Uterus (tissue), 4 donors: ENCODE results near the gene EYA3. TPM values are rescaled to one million over a fixed set of nuclear protein-coding genes. Genes with fewer than 3 reads are reported as not detected.

Source experiments
- DNase-seq, 2 donors: peaks; one replicate each; pipeline ENCODE4 v3.0.0-alpha.2; 2019 to 2020
- H3K27ac ChIP-seq, 2 donors: fragments of 200-600 bp; sonication (generic); 1 replicate in 1 of 2; 2 replicates in 1 of 2; pipeline ENCODE4 v1.5.1; 2016 to 2018
- H3K27me3 ChIP-seq, 2 donors: fragments of 200-600 bp; sonication (generic); one replicate each; pipeline ENCODE4 v1.5.1; 2018 to 2019; ENCODE audit warnings: control low read depth in 1 of 2
- H3K36me3 ChIP-seq, 2 donors: fragments of 200-600 bp; sonication (generic); one replicate each; pipeline ENCODE4 v1.5.1; 2019; ENCODE audit warnings: control low read depth in 1 of 2
- H3K4me1 ChIP-seq, 2 donors: fragments of 200-600 bp; sonication (generic); one replicate each; pipeline ENCODE4 v1.5.1; 2018 to 2019; ENCODE audit warnings: control low read depth in 1 of 2
- H3K4me3 ChIP-seq, 2 donors: fragments of 200-600 bp; sonication (generic); 1 replicate in 1 of 2; 2 replicates in 1 of 2; pipeline ENCODE4 v1.5.1; 2018 to 2019; ENCODE audit warnings: mild to moderate bottlenecking in 1 of 2
- H3K9me3 ChIP-seq, 2 donors: fragments of 200-600 bp; sonication (generic); one replicate each; pipeline ENCODE4 v1.5.1; 2019; ENCODE audit warnings: control low read depth in 1 of 2
- POLR2A ChIP-seq, 2 donors: fragments of 450-650 bp; IDR thresholded peaks; one replicate each; pipeline ENCODE4 v1.6.1; 2016; ENCODE audit warnings: antibody characterized with exemption in 2 of 2, mild to moderate bottlenecking in 1 of 2, moderate library complexity in 1 of 2
- intact Hi-C: fragments of 100-400 bp; cut with DNase I; formaldehyde crosslinking; loops from one replicate; pipeline ENCODE4 v1.15.1; 2023; ENCODE audit warnings: low total_unique reads
- total RNA-seq, 4 donors: library from RNA; depleted of rRNA in 3 of 4; stranded (reverse); fragments of >200 nt in 3 of 4; gene quantifications; one replicate each; pipeline versions ENCODE4 v1.1.0 to v1.2.4, GENCODE V29; 2014 to 2023
- TF ChIP-seq, protein P1 (sequence below), 4 experiments: fragments of 200-600 bp in 2 of 4; fragments of 450-650 bp in 2 of 4; sonication (generic) in 2 of 4; IDR thresholded peaks; one replicate each; pipeline ENCODE4 v1.5.1; 2016 to 2019; ENCODE audit warnings: antibody characterized with exemption in 4 of 4, mild to moderate bottlenecking in 2 of 4, moderate library complexity in 1 of 4
- donor health status: DM: yes; HTN: yes; CAD: no.

EYA3 gene
- total RNA-seq, 4 donors from 2014 or later, result 7.2 to 30.4 (median 13.1) TPM

DNA sequence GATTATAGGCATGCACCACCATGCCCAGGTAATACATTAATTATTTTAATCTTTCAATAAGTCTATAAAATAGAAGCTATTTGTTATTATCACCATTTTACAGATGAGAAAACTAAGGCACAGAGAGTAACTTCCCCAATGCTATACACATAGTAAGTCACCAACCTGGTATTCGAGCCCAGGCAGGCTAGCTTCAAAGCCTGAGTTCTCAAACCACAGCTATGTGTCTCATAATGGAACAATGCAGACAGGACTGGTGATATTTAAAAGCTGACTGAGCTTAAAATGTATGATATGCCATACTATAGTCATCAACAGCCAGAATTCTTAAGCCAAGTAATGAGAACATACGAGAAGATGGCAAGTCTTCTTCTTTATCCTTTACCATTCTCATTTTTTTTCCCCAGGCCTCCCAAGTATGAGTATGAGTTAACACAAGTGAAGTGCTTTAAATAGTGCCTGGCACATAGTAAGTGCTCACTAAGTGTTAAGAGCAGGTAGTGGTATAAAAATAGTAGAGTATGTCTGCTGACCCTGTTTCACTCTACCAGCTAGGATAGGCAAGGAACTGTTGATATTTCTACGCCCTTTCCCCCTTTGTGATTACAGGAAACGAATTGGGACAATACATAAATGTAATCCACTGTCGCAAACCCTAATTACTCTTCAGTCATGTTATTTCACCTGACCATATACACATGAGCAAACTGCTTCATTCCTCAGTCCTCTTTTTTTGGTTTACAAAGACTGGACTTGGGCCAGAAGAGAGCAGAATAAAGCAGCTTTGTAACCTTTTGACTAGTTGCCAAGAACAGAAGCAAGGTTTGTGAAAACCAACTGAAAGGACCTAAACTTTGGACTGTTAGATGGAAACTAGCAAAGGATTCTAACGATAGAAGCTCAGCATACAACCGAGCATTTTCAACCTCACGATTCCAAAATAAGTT, 9.5 kb downstream of the EYA3 start:
- DNase-seq, result no peak
- Histone ChIP-seq H3K4me3 (no peak overlapping the region), H3K27ac (no peak overlapping the region), H3K4me1 (peaks cover 0 to 5% of the 10 kb centered on the region in 2 donors), H3K36me3 (no peaks in the 10 kb centered on the region), H3K9me3 (no peaks in the 10 kb centered on the region), H3K27me3 (no peaks in the 10 kb centered on the region)
- TF ChIP-seq, protein P1, sequence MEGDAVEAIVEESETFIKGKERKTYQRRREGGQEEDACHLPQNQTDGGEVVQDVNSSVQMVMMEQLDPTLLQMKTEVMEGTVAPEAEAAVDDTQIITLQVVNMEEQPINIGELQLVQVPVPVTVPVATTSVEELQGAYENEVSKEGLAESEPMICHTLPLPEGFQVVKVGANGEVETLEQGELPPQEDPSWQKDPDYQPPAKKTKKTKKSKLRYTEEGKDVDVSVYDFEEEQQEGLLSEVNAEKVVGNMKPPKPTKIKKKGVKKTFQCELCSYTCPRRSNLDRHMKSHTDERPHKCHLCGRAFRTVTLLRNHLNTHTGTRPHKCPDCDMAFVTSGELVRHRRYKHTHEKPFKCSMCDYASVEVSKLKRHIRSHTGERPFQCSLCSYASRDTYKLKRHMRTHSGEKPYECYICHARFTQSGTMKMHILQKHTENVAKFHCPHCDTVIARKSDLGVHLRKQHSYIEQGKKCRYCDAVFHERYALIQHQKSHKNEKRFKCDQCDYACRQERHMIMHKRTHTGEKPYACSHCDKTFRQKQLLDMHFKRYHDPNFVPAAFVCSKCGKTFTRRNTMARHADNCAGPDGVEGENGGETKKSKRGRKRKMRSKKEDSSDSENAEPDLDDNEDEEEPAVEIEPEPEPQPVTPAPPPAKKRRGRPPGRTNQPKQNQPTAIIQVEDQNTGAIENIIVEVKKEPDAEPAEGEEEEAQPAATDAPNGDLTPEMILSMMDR (IDR thresholded peaks at IDR 0.05), result no peak
- TF ChIP-seq POLR2A (IDR thresholded peaks at IDR 0.05), result no peak
- intact Hi-C loops, result no loop called here

DNA sequence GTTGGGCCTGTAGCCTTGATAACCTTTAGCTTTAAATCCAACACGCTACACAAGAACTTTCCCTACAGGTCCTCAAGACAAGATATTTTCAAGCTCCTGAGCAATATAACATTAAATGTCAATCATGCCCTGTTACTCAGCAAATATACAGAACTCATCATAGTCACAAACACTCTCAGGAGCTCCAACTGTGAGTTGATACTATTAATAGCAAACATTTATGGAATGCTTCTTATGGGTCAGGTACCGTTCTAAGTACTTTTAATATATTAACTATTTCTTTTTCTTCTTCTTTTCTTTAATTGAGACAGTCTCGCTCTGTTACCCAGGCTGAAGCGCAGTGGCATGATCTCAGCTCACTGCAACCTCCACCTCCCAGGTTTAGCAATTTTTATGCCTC, 10.1 kb downstream of the EYA3 start:
- Histone ChIP-seq H3K4me3 (no peak overlapping the region), H3K36me3 (no peaks in the 10 kb centered on the region), H3K4me1 (peaks cover 0 to 5% of the 10 kb centered on the region in 2 donors), H3K27ac (no peak overlapping the region), H3K9me3 (no peaks in the 10 kb centered on the region), H3K27me3 (no peaks in the 10 kb centered on the region)
- no peak for DNase-seq
- no peak for TF ChIP-seq POLR2A (IDR thresholded peaks at IDR 0.05)
- TF ChIP-seq, protein P1 (IDR thresholded peaks at IDR 0.05), result no peak
- intact Hi-C loops, result no loop called here

DNA sequence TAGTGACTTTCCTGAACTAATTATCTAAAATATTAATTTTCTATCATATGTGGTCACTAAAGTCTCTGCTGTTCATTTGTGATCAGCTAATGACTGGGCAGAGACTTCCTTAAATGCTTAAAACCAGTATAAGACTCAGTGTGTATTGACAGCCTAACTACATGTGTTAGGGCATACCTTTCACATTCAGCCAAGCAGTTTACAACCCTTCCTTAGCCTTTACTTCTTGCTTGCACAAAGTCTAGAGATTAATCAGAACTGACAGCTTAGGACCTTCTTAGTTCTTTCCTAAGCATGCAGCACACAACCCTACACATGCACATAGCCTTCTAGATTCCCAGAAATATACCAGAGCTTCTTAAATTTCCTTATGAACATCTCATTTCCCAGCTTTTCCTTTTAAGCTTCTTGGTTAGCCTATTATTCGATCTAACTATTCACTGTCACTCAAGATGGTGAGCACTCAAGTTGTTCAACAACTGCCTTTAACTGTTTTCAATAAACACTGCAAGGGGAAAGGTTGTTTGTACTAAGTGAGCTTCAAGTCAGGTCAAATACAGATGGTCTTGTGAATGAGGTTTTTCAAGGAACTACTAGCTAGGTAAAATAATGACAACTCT, 13.4 kb downstream of the EYA3 start:
- no peaks in the 10 kb centered on the region for H3K36me3 ChIP-seq
- no peak for TF ChIP-seq POLR2A (IDR thresholded peaks at IDR 0.05)
- TF ChIP-seq, protein P1 (IDR thresholded peaks at IDR 0.05), result no peak
- no peak overlapping the region for H3K27ac ChIP-seq
- H3K4me3 ChIP-seq, result no peak overlapping the region
- H3K9me3 ChIP-seq, result no peaks in the 10 kb centered on the region
- H3K4me1 ChIP-seq, result peaks cover 0 to 5% of the 10 kb centered on the region in 2 donors
- intact Hi-C loops, result no loop called here
- no peak for DNase-seq
- H3K27me3 ChIP-seq, result no peaks in the 10 kb centered on the region

DNA sequence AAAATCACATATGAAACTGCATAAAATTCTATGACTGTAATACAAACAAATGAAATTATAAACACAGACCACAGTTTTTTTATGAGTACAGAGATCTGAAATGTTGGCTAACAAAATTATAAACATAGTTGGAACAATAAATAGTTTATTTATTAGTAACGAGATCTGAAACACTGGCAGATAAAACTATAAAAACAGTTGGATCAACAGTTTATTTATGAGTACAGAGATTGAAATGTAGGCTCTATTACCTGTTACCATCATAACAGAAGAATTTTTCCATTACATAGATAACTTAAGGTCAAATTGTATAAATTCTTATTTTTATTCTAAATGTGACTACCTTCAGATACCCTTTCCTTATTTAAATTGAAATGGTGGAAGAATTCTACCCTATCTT, 14.5 kb downstream of the EYA3 start:
- DNase-seq, result no peak
- intact Hi-C loops, result no loop called here
- Histone ChIP-seq H3K9me3 (no peaks in the 10 kb centered on the region), H3K27me3 (no peaks in the 10 kb centered on the region), H3K4me1 (peaks cover 0 to 3% of the 10 kb centered on the region in 2 donors), H3K27ac (no peak overlapping the region), H3K36me3 (no peaks in the 10 kb centered on the region), H3K4me3 (no peak overlapping the region)
- TF ChIP-seq POLR2A (IDR thresholded peaks at IDR 0.05), result no peak
- TF ChIP-seq, protein P1 (IDR thresholded peaks at IDR 0.05), result no peak

DNA sequence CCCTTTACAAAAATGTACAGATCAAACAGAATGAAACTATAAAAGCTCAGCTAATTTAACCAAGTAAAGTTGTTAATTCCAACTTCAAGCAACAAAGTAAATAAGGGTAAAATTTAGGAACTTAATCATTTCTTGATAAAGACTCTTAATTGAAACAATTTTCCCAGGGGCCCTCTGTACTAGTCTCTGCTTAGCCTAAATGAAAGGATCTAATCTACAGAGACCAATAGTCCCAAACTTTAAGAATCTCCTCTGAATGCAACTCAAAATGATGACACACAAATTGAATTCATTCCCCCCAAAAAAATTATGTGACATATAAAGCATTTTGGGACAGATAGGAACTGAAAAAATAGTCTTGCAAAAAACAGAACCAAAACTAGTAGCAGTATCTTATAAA, 16.6 kb downstream of the EYA3 start:
- no peaks in the 10 kb centered on the region for H3K9me3 ChIP-seq
- DNase-seq, result no peak
- TF ChIP-seq, protein P1 (IDR thresholded peaks at IDR 0.05), result no peak
- TF ChIP-seq POLR2A (IDR thresholded peaks at IDR 0.05), result no peak
- H3K4me3 ChIP-seq, result no peak overlapping the region
- no peaks in the 10 kb centered on the region for H3K27me3 ChIP-seq
- H3K36me3 ChIP-seq, result no peaks in the 10 kb centered on the region
- intact Hi-C loops, result no loop called here
- no peak overlapping the region for H3K27ac ChIP-seq
- peaks cover 0 to 3% of the 10 kb centered on the region in 2 donors for H3K4me1 ChIP-seq
